Measurements from ENCODE around the gene PPP2R2B.

The PPP2R2B gene

DNA sequence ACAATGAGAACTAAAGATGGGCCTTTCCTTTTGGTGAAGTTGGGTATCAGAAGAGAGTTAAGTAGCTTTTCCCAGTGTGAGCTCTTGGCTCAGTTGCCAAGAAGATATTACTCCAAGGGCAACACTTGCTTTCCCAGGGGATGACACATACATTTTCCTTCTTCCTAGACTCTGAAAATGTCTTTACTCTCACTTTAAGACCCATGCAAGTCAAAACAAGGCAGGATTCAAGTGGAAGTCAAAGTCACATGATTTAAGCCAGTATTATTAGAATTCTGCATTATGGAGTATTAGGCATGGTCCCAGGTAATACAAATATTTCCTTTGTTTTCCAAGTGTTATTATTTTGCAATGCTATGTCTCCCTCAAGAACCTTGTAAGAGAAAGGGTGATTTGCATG, 175.1 kb downstream of the PPP2R2B start:
- TF ChIP-seq, protein P1, sequence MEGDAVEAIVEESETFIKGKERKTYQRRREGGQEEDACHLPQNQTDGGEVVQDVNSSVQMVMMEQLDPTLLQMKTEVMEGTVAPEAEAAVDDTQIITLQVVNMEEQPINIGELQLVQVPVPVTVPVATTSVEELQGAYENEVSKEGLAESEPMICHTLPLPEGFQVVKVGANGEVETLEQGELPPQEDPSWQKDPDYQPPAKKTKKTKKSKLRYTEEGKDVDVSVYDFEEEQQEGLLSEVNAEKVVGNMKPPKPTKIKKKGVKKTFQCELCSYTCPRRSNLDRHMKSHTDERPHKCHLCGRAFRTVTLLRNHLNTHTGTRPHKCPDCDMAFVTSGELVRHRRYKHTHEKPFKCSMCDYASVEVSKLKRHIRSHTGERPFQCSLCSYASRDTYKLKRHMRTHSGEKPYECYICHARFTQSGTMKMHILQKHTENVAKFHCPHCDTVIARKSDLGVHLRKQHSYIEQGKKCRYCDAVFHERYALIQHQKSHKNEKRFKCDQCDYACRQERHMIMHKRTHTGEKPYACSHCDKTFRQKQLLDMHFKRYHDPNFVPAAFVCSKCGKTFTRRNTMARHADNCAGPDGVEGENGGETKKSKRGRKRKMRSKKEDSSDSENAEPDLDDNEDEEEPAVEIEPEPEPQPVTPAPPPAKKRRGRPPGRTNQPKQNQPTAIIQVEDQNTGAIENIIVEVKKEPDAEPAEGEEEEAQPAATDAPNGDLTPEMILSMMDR (IDR thresholded peaks at IDR 0.05; ENCODE audit: low read length, missing control alignments) = no peak
- H3K4me3 ChIP-seq (replicated peaks; ENCODE audit: low read depth, low read length) = no peak overlapping the region
- no peak for DNase-seq (ENCODE audit: low read depth)

DNA sequence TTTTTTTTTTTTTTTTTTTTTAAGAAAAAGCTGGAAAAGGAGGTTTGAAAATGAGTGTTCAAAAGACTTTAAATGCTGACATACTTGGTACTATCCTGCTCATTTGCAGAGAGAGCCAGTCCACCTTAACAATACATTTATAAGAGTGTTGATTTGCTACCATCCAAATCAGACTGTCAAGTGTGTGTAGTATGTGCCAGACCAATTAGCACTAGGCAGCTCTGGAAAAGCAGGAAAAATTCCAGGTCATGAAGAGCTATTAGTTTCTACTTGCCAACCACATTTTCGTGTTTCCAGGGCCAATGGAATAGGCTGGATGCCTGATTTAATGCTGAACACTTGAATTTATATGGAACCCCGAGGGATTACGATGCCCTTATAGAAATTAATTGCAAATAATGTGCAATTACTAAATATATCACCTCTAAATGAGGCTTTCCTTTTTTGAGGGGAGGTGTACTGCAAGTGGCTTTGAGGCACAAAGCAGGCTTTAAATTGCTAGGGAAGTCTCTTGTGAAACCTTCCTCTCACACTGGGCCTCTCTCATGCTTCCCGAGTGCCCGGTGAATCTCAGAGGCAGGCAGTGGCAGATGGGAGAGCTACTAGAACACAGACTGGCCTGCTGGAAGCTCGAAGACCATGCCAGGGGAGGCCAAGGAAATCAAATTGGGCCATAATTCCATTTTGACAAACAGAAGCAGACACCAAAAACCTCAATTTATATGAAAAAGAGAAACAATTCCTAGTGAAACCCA, 178.7 kb downstream of the PPP2R2B start:
- TF ChIP-seq, protein P1 (IDR thresholded peaks at IDR 0.05; ENCODE audit: low read length, missing control alignments) = no peak
- no peak overlapping the region for H3K4me3 ChIP-seq (replicated peaks; ENCODE audit: low read depth, low read length)
- DNase-seq (ENCODE audit: low read depth) = no peak

DNA sequence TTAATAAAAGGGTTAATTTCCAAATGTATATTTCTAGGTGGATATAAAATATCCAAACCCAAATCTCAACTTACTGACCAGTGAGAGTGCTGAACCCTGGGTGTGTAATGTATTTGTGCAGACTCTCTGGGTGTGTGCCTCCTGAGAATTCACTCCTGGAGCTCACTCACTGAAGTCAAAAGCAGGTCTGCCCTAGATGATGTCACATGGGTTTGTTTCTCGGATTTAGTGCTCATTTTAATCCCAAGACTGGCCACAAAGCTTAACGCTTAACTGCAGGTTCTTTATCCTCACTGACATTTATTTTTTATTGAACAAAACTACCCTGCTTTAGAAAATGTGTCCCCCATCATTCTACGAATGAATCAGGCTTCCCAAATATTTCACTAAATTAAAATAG, 179.4 kb downstream of the PPP2R2B start:
- DNase-seq (ENCODE audit: low read depth) = no peak
- H3K4me3 ChIP-seq (replicated peaks; ENCODE audit: low read depth, low read length) = no peak overlapping the region
- TF ChIP-seq, protein P1 (IDR thresholded peaks at IDR 0.05; ENCODE audit: low read length, missing control alignments) = no peak

DNA sequence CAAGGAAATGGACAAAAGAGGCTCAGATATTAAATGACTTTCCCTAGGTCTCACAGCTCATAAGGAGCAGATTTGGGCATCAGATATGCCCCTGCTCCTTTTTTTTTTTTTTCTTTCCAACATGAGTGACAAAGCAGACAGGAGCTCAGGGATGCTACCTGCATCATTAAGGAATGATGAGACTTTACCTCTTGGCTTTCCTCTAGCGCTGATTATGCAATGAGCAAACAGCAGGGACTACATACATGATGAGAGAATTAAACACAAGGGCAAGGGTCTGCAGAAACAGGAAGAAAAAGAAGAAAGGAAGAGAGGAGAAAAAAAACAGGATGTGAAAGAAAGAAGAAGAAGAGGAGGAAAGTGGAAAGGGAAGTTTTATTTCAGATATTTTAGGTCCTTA, 179.9 kb downstream of the PPP2R2B start:
- TF ChIP-seq, protein P1 (IDR thresholded peaks at IDR 0.05; ENCODE audit: low read length, missing control alignments) = no peak
- no peak for DNase-seq (ENCODE audit: low read depth)
- H3K4me3 ChIP-seq (replicated peaks; ENCODE audit: low read depth, low read length) = no peak overlapping the region

DNA sequence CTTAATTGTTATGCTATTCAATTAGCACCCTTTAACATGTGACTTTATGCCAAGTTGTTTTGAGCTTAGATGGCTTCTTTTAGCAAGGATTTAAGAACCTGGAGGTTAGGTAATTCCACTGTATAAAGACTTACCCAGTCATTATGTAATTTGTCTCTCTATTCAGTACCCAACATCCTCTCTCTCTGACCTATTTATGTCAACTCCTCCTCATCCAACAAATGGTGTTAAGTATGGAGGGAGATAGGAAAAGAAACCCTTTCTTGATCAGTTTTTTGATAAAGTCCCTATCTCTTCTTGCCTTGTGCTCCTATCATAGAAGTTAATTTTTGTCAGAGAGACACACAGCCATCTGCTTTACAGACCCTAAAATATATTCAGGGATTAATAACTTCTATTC, 181.3 kb downstream of the PPP2R2B start:
- DNase-seq (ENCODE audit: low read depth) = no peak
- H3K4me3 ChIP-seq (replicated peaks; ENCODE audit: low read depth, low read length) = no peak overlapping the region
- TF ChIP-seq, protein P1 (IDR thresholded peaks at IDR 0.05; ENCODE audit: low read length, missing control alignments) = no peak

DNA sequence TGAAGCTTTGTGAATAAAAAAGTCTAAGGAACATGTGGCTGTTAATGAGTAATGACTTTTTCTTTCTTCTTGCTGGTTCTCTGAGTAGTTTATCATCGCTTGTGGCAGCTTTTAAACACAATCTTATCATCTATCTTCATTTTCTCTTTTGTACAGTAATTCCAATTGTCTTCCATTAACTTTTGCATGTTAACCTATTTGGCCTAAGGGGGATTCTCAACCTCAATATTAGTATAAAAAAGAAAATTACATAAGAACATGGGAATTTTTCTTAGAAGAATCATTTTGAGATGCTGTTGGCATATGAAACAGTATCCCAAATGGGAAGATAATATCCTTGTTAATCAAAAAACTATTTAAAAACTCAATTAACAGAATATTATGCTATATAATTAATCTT, 182.9 kb downstream of the PPP2R2B start:
- no peak for DNase-seq (ENCODE audit: low read depth)
- TF ChIP-seq, protein P1 (IDR thresholded peaks at IDR 0.05; ENCODE audit: low read length, missing control alignments) = no peak

DNA sequence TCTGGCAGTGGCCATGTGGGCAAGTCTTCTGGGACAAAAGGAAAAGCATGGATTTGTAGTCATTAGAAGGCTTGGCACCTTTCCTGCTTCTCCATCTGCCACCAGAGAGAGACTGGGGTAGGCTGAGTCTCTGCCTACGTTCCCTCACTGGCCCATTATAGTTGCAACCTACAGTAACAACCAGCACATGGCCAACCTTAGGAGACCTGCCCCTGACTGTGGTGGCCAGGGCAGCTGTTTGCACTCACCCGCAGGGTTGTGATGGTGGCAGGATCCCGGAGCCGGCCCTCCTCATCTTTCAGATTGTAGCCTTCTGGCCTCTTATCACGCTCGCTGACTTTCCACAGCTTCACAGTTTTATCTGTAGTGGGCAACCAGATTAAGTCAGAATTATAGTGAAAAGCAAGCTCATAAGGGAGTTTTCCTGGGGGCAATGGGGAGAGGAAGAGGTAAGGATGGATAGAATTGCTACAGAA, 187.6 kb downstream of the PPP2R2B start:
- TF ChIP-seq, protein P1 (IDR thresholded peaks at IDR 0.05; ENCODE audit: low read length, missing control alignments) = no peak
- H3K4me3 ChIP-seq (replicated peaks; ENCODE audit: low read depth, low read length) = no peak overlapping the region
- no peak for DNase-seq (ENCODE audit: low read depth)

More for the DNA sequence above, 182.9 kb downstream of the PPP2R2B start:
- H3K4me3 ChIP-seq (replicated peaks; ENCODE audit: low read depth, low read length) = no peak overlapping the region

Data from fibroblast of pulmonary artery (primary cell).